H1 (cell line): ENCODE data around the gene A4GALT. TPM values are rescaled to one million over a fixed set of nuclear protein-coding genes. Genes with fewer than 3 reads are reported as not detected.
A peak's percentile ranks its signal among the peaks of the same experiment; 100 is the strongest.

ENCODE experiments used
- CTCF ChIA-PET: fragments of 300-600 bp; sonication (Branson Sonifier 250); formaldehyde crosslinking; loops from one replicate; lab custom pipeline; 2021; ENCODE audit not compliant: partially characterized antibody; lab: Charles Lee
- POLR2A ChIA-PET: fragments of 300-600 bp; sonication (Branson Sonifier 250); formaldehyde crosslinking; loops from one replicate; lab custom pipeline; 2021; ENCODE audit warnings: inconsistent platforms; ENCODE audit not compliant: partially characterized antibody; lab: Charles Lee
- DNase-seq, 2 experiments: peaks; one replicate each; pipeline versions ENCODE4 v3.0.0 to v3.0.0-alpha.2; 2010 to 2022; ENCODE audit warnings: low spot score in 2 of 2, low read depth in 1 of 2, mixed read lengths in 1 of 2
- FAIRE-seq: peaks from 2 replicates; lab custom pipeline; 2011; peaks lifted over from hg19 to GRCh38; lab: Jason Lieb, UNC
- H2AFZ ChIP-seq: 2 replicates; pipeline ENCODE4 v1.8.1; 2012; ENCODE audit warnings: low read length, inconsistent platforms
- H2AK5ac ChIP-seq: 2 replicates; pipeline ENCODE4 v1.6.1; 2013; ENCODE audit warnings: low read depth, low read length
- H2BK120ac ChIP-seq: replicated peaks from 2 replicates; pipeline ENCODE3; 2013; ENCODE audit warnings: low read depth, low read length, inconsistent platforms
- H2BK12ac ChIP-seq: 2 replicates; pipeline ENCODE4 v1.6.1; 2013; ENCODE audit warnings: low read depth, low read length
- H2BK15ac ChIP-seq: 2 replicates; pipeline ENCODE4 v1.6.1; 2013; ENCODE audit warnings: low read length
- H2BK20ac ChIP-seq: 2 replicates; pipeline ENCODE4 v1.6.1; 2013; ENCODE audit warnings: low read length
- H2BK5ac ChIP-seq: 2 replicates; pipeline ENCODE4 v1.6.1; 2013; ENCODE audit warnings: low read depth, low read length
- H3K14ac ChIP-seq: 2 replicates; pipeline ENCODE4 v1.6.1; 2013; ENCODE audit warnings: inconsistent platforms; ENCODE audit not compliant: insufficient read length
- H3K18ac ChIP-seq: 2 replicates; pipeline ENCODE4 v1.6.1; 2013; ENCODE audit warnings: low read length; ENCODE audit errors: extremely low read depth
- H3K23ac ChIP-seq: 2 replicates; pipeline ENCODE4 v1.6.1; 2013; ENCODE audit warnings: inconsistent platforms; ENCODE audit not compliant: insufficient read length
- H3K23me2 ChIP-seq: 2 replicates; pipeline ENCODE4 v1.6.1; 2013; ENCODE audit warnings: low read depth, low read length
- H3K27ac ChIP-seq: 2 replicates; pipeline ENCODE4 v1.6.1; 2011; ENCODE audit warnings: low read depth, low read length, inconsistent platforms
- H3K27me3 ChIP-seq, 4 experiments: replicated peaks in 1 of 4; 1 replicate in 1 of 4; 2 replicates in 3 of 4; pipeline versions ENCODE4 v1.6.1 to v1.8.1; 2011 to 2013; ENCODE audit warnings: low read length in 3 of 4, mild to moderate bottlenecking in 3 of 4, inconsistent platforms in 2 of 4, mixed read lengths in 2 of 4, moderate library complexity in 1 of 4; ENCODE audit not compliant: control insufficient read depth in 3 of 4, insufficient read depth in 3 of 4; ENCODE audit errors: extremely low read depth in 1 of 4
- H3K36me3 ChIP-seq, 4 experiments: 2 replicates each; pipeline versions ENCODE4 v1.6.1 to v1.8.1; 2011 to 2013; ENCODE audit warnings: mild to moderate bottlenecking in 4 of 4, low read length in 3 of 4, moderate library complexity in 2 of 4, control low read depth in 1 of 4, inconsistent platforms in 1 of 4; ENCODE audit not compliant: insufficient read depth in 4 of 4, control insufficient read depth in 2 of 4
- H3K4ac ChIP-seq: replicated peaks from 2 replicates; pipeline ENCODE3; 2013; ENCODE audit warnings: low read length, low read depth, mixed read lengths, inconsistent platforms; ENCODE audit not compliant: insufficient read length
- H3K4me1 ChIP-seq, 4 experiments: replicated peaks in 1 of 4; 1 replicate in 1 of 4; 2 replicates in 3 of 4; pipeline versions ENCODE4 v1.6.1 to v1.8.1; 2011 to 2013; ENCODE audit warnings: low read length in 3 of 4, inconsistent platforms in 2 of 4, mixed read lengths in 1 of 4; ENCODE audit not compliant: insufficient read depth in 4 of 4, control insufficient read depth in 3 of 4
- H3K4me2 ChIP-seq, 2 experiments: 2 replicates each; pipeline versions ENCODE4 v1.6.1 to v1.8.1; 2011 to 2013; ENCODE audit warnings: low read depth in 2 of 2, low read length in 2 of 2, control low read depth in 1 of 2, inconsistent platforms in 1 of 2, mild to moderate bottlenecking in 1 of 2; ENCODE audit not compliant: insufficient read depth in 1 of 2
- H3K4me3 ChIP-seq, 4 experiments: fragments of 200-600, 300-600 bp in 1 of 4; sonication (generic), shearing (Covaris generic), sonication (Bioruptor Twin) in 1 of 4; 2 replicates each; pipeline versions ENCODE4 v1.5.1 to v1.8.1; 2011 to 2016; ENCODE audit warnings: low read length in 4 of 4, low read depth in 3 of 4, control low read depth in 2 of 4, inconsistent platforms in 2 of 4, mild to moderate bottlenecking in 2 of 4, mixed read lengths in 1 of 4, moderate library complexity in 1 of 4; ENCODE audit not compliant: insufficient read depth in 2 of 4; ENCODE audit errors: extremely low read depth in 1 of 4
- H3K56ac ChIP-seq: replicated peaks from 2 replicates; pipeline ENCODE3; 2013; ENCODE audit warnings: low read depth, mild to moderate bottlenecking, mixed read lengths, low read length, inconsistent platforms; ENCODE audit not compliant: insufficient read length
- H3K79me1 ChIP-seq: 2 replicates; pipeline ENCODE4 v1.6.1; 2013; ENCODE audit warnings: low read depth, low read length, control low read depth
- H3K79me2 ChIP-seq, 2 experiments: 2 replicates each; pipeline versions ENCODE4 v1.6.1 to v1.8.1; 2012 to 2013; ENCODE audit warnings: low read length in 2 of 2, mild to moderate bottlenecking in 2 of 2, inconsistent platforms in 1 of 2; ENCODE audit not compliant: insufficient read depth in 2 of 2, control insufficient read depth in 1 of 2
- H3K9ac ChIP-seq, 4 experiments: replicated peaks in 1 of 4; 1 replicate in 1 of 4; 2 replicates in 3 of 4; pipeline versions ENCODE4 v1.6.1 to v1.8.1; 2011 to 2013; ENCODE audit warnings: low read depth in 3 of 4, low read length in 3 of 4, control low read depth in 2 of 4, mild to moderate bottlenecking in 2 of 4, moderate library complexity in 2 of 4, inconsistent platforms in 1 of 4; ENCODE audit errors: extremely low read depth in 1 of 4
- H3K9me3 ChIP-seq, 2 experiments: 2 replicates each; pipeline versions ENCODE4 v1.6.1 to v1.8.1; 2012 to 2013; ENCODE audit warnings: mild to moderate bottlenecking in 2 of 2, moderate library complexity in 2 of 2, control low read depth in 1 of 2, inconsistent platforms in 1 of 2, low read depth in 1 of 2, low read length in 1 of 2, mixed read lengths in 1 of 2; ENCODE audit not compliant: insufficient read depth in 2 of 2
- H4K20me1 ChIP-seq, 2 experiments: replicated peaks in 1 of 2; 2 replicates each; pipeline versions ENCODE3 to v1.8.1; 2011 to 2013; ENCODE audit warnings: inconsistent platforms in 2 of 2, low read length in 2 of 2, mild to moderate bottlenecking in 1 of 2; ENCODE audit not compliant: insufficient read depth in 2 of 2, control insufficient read depth in 1 of 2
- H4K5ac ChIP-seq: 2 replicates; pipeline ENCODE4 v1.6.1; 2013; ENCODE audit warnings: low read length, low read depth, mixed read lengths, inconsistent platforms; ENCODE audit not compliant: insufficient read length
- H4K8ac ChIP-seq: 2 replicates; pipeline ENCODE4 v1.8.0; 2013; ENCODE audit warnings: mild to moderate bottlenecking, moderate library complexity, low read length, inconsistent platforms; ENCODE audit not compliant: insufficient read depth; ENCODE audit errors: extremely low read depth
- H4K91ac ChIP-seq: replicated peaks from 2 replicates; pipeline ENCODE3; 2013; ENCODE audit warnings: low read length, mixed read lengths, inconsistent platforms; ENCODE audit not compliant: insufficient read length
- ASH2L ChIP-seq: fragments of 200-600, 300-600 bp; sonication (generic); IDR thresholded peaks from one replicate; pipeline ENCODE4 v1.7.1; 2017; ENCODE audit warnings: low read length
- CTBP2 ChIP-seq: IDR thresholded peaks from 2 replicates; pipeline ENCODE4 v1.7.0; 2011; ENCODE audit warnings: borderline replicate concordance, mild to moderate bottlenecking, moderate library complexity, mixed read lengths, low read length; ENCODE audit not compliant: insufficient read depth, insufficient read length
- GTF2F1 ChIP-seq: IDR thresholded peaks from 2 replicates; pipeline ENCODE4 v1.6.1; 2012; ENCODE audit warnings: low read depth, low read length, improper control_type of control experiment, borderline replicate concordance
- HDAC6 ChIP-seq: IDR thresholded peaks from one replicate; pipeline ENCODE4 v1.7.1; 2012; ENCODE audit warnings: low read depth, mild to moderate bottlenecking, inconsistent platforms, low read length, moderate library complexity
- KDM5A ChIP-seq: fragments of 200-600 bp; IDR thresholded peaks from 2 replicates; pipeline ENCODE4 v1.7.1; 2012; ENCODE audit warnings: mild to moderate bottlenecking, low read length, inconsistent platforms, mixed read lengths
- WGBS, 2 experiments: shearing (Covaris generic) in 1 of 2; methylation state at CpG; one replicate each; pipeline versions ENCODE4 v1.1.6 to v1.1.7; 2013 to 2015; ENCODE audit warnings: low lambda C conversion rate in 2 of 2, mixed read lengths in 2 of 2, inconsistent platforms in 1 of 2, low coverage in 1 of 2, missing lambda C conversion rate in 1 of 2; ENCODE audit not compliant: insufficient replicate concordance in 2 of 2, insufficient coverage in 1 of 2, insufficient read length in 1 of 2; ENCODE audit errors: extremely low coverage in 1 of 2, missing lambda C conversion rate in 1 of 2; 5-methylcytosine and 5-hydroxymethylcytosine counted together
- polyA plus RNA-seq, 7 experiments: library from polyadenylated mRNA; depleted of rRNA in 3 of 7; stranded (reverse) in 5 of 7; unstranded in 2 of 7; fragments of >200 nt in 5 of 7; fragments of 200-250 nt in 2 of 7; gene quantifications; 1 replicate in 5 of 7; 2 replicates in 1 of 7; 4 replicates in 1 of 7; pipeline versions ENCODE4 v1.2.1 to v1.2.3, GENCODE V29; 2011 to 2013; ENCODE audit warnings: missing spikeins in 2 of 7, mixed read lengths in 2 of 7
- total RNA-seq: library from RNA; stranded (reverse); fragmentation: NEBNext Ultra II Directional; extraction: Animal tissue kit (Norgen Biotek cat#: 25700); gene quantifications from 2 replicates; pipeline ENCODE4 v1.2.1, GENCODE V29; 2021
- TF ChIP-seq, protein P1 (sequence below), 3 experiments: IDR thresholded peaks; 1 replicate in 2 of 3; 2 replicates in 1 of 3; pipeline versions ENCODE4 v1.5.1 to v1.6.1; 2011; ENCODE audit warnings: low read length in 3 of 3, mild to moderate bottlenecking in 3 of 3, inconsistent platforms in 2 of 3, low read depth in 1 of 3, moderate library complexity in 1 of 3; ENCODE audit not compliant: insufficient read depth in 1 of 3; ENCODE audit errors: control extremely low read depth in 1 of 3

The A4GALT gene
- total and polyA plus RNA-seq, 2 of the 8 experiments (the other 6 are each of a cell fraction or from before 2014, with no cell fraction given): 7.2 to 13.8 TPM

DNA sequence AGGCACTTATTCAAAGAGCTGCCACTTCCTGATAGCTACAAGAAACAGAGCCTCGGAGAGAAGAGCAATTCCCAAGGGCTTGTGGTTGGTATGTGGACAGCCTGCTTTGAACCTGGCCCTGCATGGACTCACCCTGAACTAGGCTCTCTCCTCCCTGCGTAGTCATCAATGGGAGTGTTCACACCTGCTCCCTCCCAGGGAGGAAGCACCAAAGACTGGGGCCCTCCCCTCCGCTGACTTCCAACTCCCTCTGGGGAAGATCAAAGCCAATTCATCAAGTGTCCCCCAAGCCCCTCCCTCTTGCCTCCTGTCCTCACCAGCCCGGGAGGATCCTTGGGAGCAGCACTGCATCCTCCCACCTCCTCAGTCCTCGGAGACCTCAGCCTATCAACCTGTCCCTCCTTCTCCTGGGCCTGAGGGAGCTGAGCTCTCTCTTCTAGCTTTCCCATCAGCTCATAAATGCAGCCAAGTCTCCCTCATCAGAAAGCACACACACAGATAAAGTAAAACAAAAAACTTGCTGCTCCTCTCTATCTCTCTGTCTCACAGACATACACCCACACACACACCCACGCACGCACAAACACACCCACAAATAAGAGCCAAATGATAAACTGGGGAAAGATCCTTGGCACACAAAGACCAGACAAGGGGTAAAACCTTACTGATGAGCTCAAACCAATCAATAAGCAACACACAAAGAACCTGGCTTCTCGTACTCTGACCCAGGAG, 3.3 kb downstream of the A4GALT start:
- Histone ChIP-seq H3K23me2 (peaks cover 16% of the 10 kb centered on the region), H3K4me2 (peak overlapping the region; percentile 21 to 32; a peak in 2 of 4 replicates), H3K4ac (peak overlapping the region; percentile 48), H3K79me2 (no peaks in the 10 kb centered on the region; a peak in 1 of 4 replicates), H3K9ac (no peak overlapping the region), H3K56ac (no peak overlapping the region), H4K8ac (no peak overlapping the region), H3K14ac (no peak overlapping the region), H2BK5ac (peak overlapping the region; percentile 27; the same call in 1 of the 2 replicates), H3K27ac (no peak overlapping the region), H4K5ac (no peak overlapping the region), H3K4me1 (peaks cover 7 to 17% (median 12%) of the 10 kb centered on the region in 4 experiments), H3K4me3 (no peak overlapping the region), H3K9me3 (no peaks in the 10 kb centered on the region), H3K27me3 (peaks cover 2 to 31% (median 26%) of the 10 kb centered on the region in 4 experiments), H4K20me1 (peaks cover 0 to 2% of the 10 kb centered on the region in 2 experiments), H3K18ac (peak overlapping the region; percentile 68), H3K36me3 (no peaks in the 10 kb centered on the region), H2BK12ac (peak overlapping the region; percentile 97; the same call in 1 of the 2 replicates), H3K23ac (no peak overlapping the region), H2AK5ac (no peak overlapping the region), H2BK120ac (no peak overlapping the region), H2BK20ac (peak overlapping the region; percentile 13; the same call in 1 of the 2 replicates), H3K79me1 (no peaks in the 10 kb centered on the region; the same call in 1 of the 2 replicates), H2BK15ac (0 out of 2 replicates have a peak overlapping the region, but pooled peaks have one; percentile 90), H2AFZ (no peak overlapping the region), H4K91ac (no peak overlapping the region)
- TF ChIP-seq GTF2F1 (no peak), KDM5A (no peak), CTBP2 (no peak), HDAC6 (no peak), ASH2L (peak; percentile 36)
- TF ChIP-seq, protein P1, sequence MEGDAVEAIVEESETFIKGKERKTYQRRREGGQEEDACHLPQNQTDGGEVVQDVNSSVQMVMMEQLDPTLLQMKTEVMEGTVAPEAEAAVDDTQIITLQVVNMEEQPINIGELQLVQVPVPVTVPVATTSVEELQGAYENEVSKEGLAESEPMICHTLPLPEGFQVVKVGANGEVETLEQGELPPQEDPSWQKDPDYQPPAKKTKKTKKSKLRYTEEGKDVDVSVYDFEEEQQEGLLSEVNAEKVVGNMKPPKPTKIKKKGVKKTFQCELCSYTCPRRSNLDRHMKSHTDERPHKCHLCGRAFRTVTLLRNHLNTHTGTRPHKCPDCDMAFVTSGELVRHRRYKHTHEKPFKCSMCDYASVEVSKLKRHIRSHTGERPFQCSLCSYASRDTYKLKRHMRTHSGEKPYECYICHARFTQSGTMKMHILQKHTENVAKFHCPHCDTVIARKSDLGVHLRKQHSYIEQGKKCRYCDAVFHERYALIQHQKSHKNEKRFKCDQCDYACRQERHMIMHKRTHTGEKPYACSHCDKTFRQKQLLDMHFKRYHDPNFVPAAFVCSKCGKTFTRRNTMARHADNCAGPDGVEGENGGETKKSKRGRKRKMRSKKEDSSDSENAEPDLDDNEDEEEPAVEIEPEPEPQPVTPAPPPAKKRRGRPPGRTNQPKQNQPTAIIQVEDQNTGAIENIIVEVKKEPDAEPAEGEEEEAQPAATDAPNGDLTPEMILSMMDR (IDR thresholded peaks at IDR 0.05; ENCODE audit: control extremely low read depth in 1 of 3, insufficient read depth in 1 of 3, low read depth in 1 of 3, low read length in 3 of 3): no peak
- peak; percentile 82 for FAIRE-seq
- 62% methylated on average over 8 of the region's 8 CpGs; no CpG with 5 or more reads in 1 of the 2 experiments for WGBS, 2 experiments
- ChIA-PET POLR2A (interaction anchor here (1.0 to 1.9 kb wide), 2 partner anchors 9 to 102 kb away, joined by 3 to 7 read pairs; partner anchors contain the start of gene POLDIP3), CTCF (interaction anchor here (0.6 to 1.9 kb wide), 9 partner anchors 9 to 155 kb away, joined by 3 to 7 read pairs (median 3); no protein-coding TSS in a partner anchor)
- DNase-seq: peak in 1 of 2 experiments; percentile 36
